ENCODE results near the gene TRDN. TPM values are rescaled to one million over a fixed set of nuclear protein-coding genes. Genes with fewer than 3 reads are reported as not detected.

Gene TRDN
- polyA plus RNA-seq, 1 donor from 2014 or later, result not detected

DNA sequence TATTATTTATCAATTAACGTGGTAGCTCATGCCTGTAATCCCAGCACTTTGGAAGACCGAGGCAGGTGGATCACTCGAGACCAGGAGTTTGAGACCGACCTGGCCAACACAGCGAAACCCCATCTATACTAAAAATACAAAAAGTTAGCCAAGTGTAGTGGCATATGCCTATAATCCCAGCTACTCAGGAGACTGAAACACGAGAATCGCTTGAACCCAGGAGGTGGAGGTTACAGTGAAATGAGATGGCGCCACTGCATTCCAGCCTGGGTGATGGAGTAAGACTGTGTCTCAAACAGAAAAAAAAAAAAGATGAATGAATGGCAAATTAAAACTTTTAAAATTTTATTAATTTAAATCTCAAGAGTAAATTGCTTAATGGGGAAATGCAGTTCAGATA lies 341.1 kb downstream of the TRDN start:
- no peak overlapping the region for H3K4me2 ChIP-seq (ENCODE audit: low read length)
- H2AFZ ChIP-seq (ENCODE audit: low read depth, low read length), result no peak overlapping the region
- no peaks in the 10 kb centered on the region for H3F3A ChIP-seq (ENCODE audit: insufficient read depth, low read length, poor library complexity, severe bottlenecking)
- no peaks in the 10 kb centered on the region for H4K20me1 ChIP-seq (ENCODE audit: insufficient read depth)
- H3K79me2 ChIP-seq (replicated peaks; ENCODE audit: insufficient read depth, low read length), result no peaks in the 10 kb centered on the region
- H3K36me3 ChIP-seq (ENCODE audit: insufficient read depth, low read length), result no peaks in the 10 kb centered on the region
- no peak overlapping the region for H3K27ac ChIP-seq (ENCODE audit: low read length)
- H3K9ac ChIP-seq (ENCODE audit: low read length), result no peak overlapping the region
- H3K27me3 ChIP-seq (ENCODE audit: insufficient read depth, low read depth, low read length), result no peaks in the 10 kb centered on the region
- no peaks in the 10 kb centered on the region for H3K9me3 ChIP-seq (ENCODE audit: low read length)
- TF ChIP-seq MXI1 (conservative IDR thresholded peaks at IDR 0.05; ENCODE audit: poor library complexity, severe bottlenecking), result no peak
- TF ChIP-seq EP300 (conservative IDR thresholded peaks at IDR 0.05; ENCODE audit: poor library complexity, severe bottlenecking), result no peak
- no peak for TF ChIP-seq RAD21 (conservative IDR thresholded peaks at IDR 0.05)
- no peak for TF ChIP-seq POLR2AphosphoS5 (IDR thresholded peaks at IDR 0.05)
- TF ChIP-seq, protein P1, sequence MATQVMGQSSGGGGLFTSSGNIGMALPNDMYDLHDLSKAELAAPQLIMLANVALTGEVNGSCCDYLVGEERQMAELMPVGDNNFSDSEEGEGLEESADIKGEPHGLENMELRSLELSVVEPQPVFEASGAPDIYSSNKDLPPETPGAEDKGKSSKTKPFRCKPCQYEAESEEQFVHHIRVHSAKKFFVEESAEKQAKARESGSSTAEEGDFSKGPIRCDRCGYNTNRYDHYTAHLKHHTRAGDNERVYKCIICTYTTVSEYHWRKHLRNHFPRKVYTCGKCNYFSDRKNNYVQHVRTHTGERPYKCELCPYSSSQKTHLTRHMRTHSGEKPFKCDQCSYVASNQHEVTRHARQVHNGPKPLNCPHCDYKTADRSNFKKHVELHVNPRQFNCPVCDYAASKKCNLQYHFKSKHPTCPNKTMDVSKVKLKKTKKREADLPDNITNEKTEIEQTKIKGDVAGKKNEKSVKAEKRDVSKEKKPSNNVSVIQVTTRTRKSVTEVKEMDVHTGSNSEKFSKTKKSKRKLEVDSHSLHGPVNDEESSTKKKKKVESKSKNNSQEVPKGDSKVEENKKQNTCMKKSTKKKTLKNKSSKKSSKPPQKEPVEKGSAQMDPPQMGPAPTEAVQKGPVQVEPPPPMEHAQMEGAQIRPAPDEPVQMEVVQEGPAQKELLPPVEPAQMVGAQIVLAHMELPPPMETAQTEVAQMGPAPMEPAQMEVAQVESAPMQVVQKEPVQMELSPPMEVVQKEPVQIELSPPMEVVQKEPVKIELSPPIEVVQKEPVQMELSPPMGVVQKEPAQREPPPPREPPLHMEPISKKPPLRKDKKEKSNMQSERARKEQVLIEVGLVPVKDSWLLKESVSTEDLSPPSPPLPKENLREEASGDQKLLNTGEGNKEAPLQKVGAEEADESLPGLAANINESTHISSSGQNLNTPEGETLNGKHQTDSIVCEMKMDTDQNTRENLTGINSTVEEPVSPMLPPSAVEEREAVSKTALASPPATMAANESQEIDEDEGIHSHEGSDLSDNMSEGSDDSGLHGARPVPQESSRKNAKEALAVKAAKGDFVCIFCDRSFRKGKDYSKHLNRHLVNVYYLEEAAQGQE (IDR thresholded peaks at IDR 0.05; ENCODE audit: borderline replicate concordance), result no peak
- no peak for TF ChIP-seq EZH2 (IDR thresholded peaks at IDR 0.05; ENCODE audit: borderline replicate concordance, insufficient read depth, low read length, poor library complexity, severe bottlenecking)
- TF ChIP-seq TAF1 (IDR thresholded peaks at IDR 0.05; ENCODE audit: low read depth), result no peak
- TF ChIP-seq SMC3 (conservative IDR thresholded peaks at IDR 0.05; ENCODE audit: poor library complexity), result no peak
- TF ChIP-seq, protein P2, sequence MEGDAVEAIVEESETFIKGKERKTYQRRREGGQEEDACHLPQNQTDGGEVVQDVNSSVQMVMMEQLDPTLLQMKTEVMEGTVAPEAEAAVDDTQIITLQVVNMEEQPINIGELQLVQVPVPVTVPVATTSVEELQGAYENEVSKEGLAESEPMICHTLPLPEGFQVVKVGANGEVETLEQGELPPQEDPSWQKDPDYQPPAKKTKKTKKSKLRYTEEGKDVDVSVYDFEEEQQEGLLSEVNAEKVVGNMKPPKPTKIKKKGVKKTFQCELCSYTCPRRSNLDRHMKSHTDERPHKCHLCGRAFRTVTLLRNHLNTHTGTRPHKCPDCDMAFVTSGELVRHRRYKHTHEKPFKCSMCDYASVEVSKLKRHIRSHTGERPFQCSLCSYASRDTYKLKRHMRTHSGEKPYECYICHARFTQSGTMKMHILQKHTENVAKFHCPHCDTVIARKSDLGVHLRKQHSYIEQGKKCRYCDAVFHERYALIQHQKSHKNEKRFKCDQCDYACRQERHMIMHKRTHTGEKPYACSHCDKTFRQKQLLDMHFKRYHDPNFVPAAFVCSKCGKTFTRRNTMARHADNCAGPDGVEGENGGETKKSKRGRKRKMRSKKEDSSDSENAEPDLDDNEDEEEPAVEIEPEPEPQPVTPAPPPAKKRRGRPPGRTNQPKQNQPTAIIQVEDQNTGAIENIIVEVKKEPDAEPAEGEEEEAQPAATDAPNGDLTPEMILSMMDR (IDR thresholded peaks at IDR 0.05; ENCODE audit: poor library complexity, severe bottlenecking), result no peak
- no peak overlapping the region for H3K4me3 ChIP-seq (ENCODE audit: low read length)
- no peaks in the 10 kb centered on the region for H3K9me2 ChIP-seq (ENCODE audit: insufficient read depth, low read length)

DNA sequence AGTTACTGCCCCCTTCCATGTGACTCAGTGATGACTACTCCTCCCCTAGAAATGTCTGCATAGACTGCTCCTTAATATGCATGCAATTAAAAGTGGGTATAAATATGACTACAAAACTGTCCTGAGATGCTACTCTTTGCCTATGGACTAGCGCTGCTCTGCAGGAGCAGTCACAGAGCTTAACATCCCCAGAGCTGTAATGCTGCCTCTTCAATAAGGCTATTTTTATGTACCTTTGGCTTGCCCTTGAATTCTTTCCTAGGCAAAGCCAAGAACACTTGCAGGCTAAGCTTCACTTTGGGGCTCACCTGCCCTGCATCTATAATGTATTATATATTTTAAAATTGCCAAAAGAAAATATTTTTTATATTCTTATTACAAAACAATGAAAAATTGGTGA lies 341.6 kb downstream of the TRDN start:
- Histone ChIP-seq H2AFZ (ENCODE audit: low read depth, low read length) (no peak overlapping the region), H3K27ac (ENCODE audit: low read length) (no peak overlapping the region), H3K4me3 (ENCODE audit: low read length) (no peak overlapping the region), H4K20me1 (ENCODE audit: insufficient read depth) (no peaks in the 10 kb centered on the region), H3K27me3 (ENCODE audit: insufficient read depth, low read depth, low read length) (no peaks in the 10 kb centered on the region), H3F3A (ENCODE audit: insufficient read depth, low read length, poor library complexity, severe bottlenecking) (no peaks in the 10 kb centered on the region), H3K36me3 (ENCODE audit: insufficient read depth, low read length) (no peaks in the 10 kb centered on the region), H3K4me2 (ENCODE audit: low read length) (no peak overlapping the region), H3K9ac (ENCODE audit: low read length) (no peak overlapping the region), H3K9me2 (ENCODE audit: insufficient read depth, low read length) (no peaks in the 10 kb centered on the region), H3K9me3 (ENCODE audit: low read length) (no peaks in the 10 kb centered on the region), H3K79me2 (replicated peaks; ENCODE audit: insufficient read depth, low read length) (no peaks in the 10 kb centered on the region)
- TF ChIP-seq POLR2AphosphoS5 (IDR thresholded peaks at IDR 0.05), result no peak
- TF ChIP-seq, protein P1 (IDR thresholded peaks at IDR 0.05; ENCODE audit: borderline replicate concordance), result no peak
- TF ChIP-seq, protein P2 (IDR thresholded peaks at IDR 0.05; ENCODE audit: poor library complexity, severe bottlenecking), result no peak
